ENCODE measurements around the gene PIGS. TPM values are rescaled to one million over a fixed set of nuclear protein-coding genes. Genes with fewer than 3 reads are reported as not detected.

The PIGS gene
- total RNA-seq, 1 donor from 2014 or later, result 71.5 TPM

GRCh38 chr17:28537219-28537610 lies 34.1 kb downstream of the PIGS start:
- no peaks in the 10 kb centered on the region for H4K20me1 ChIP-seq (ENCODE audit: insufficient read depth, low read length)
- DNase-seq (ENCODE audit: low read depth) (no peak), FAIRE-seq (no peak)
- no peaks in the 10 kb centered on the region for H3K36me3 ChIP-seq (ENCODE audit: insufficient read depth, low read length)
- Mint-ChIP-seq H3K27me3 (ENCODE audit: low read depth, unreplicated experiment) (peaks cover 47% of the 10 kb centered on the region), H3K4me3 (ENCODE audit: unreplicated experiment) (no peak overlapping the region), H3K9me3 (ENCODE audit: unreplicated experiment) (no peaks in the 10 kb centered on the region), H3K36me3 (ENCODE audit: low read depth, unreplicated experiment) (peaks cover 3% of the 10 kb centered on the region), H3K4me1 (ENCODE audit: low read depth, unreplicated experiment) (no peaks in the 10 kb centered on the region), H3K27ac (ENCODE audit: unreplicated experiment) (no peak overlapping the region)
- no peak overlapping the region for H3K4me2 ChIP-seq (ENCODE audit: low read length)
- H2AFZ ChIP-seq (ENCODE audit: low read depth, low read length), result no peak overlapping the region
- H3K27ac ChIP-seq (ENCODE audit: low read depth, low read length), result no peak overlapping the region
- no peaks in the 10 kb centered on the region for H3K79me2 ChIP-seq (ENCODE audit: insufficient read depth, low read length)
- H3K4me1 ChIP-seq (ENCODE audit: insufficient read depth, low read length), result peaks cover 4% of the 10 kb centered on the region
- no peak for TF ChIP-seq CTCF (IDR thresholded peaks at IDR 0.05; ENCODE audit: insufficient read depth, low read depth, low read length)
- no peak for TF ChIP-seq EZH2 (IDR thresholded peaks at IDR 0.05; ENCODE audit: insufficient read depth, low read length)
- H3K9ac ChIP-seq (ENCODE audit: low read length), result no peak overlapping the region
- peaks cover 2% of the 10 kb centered on the region for H3K27me3 ChIP-seq (ENCODE audit: insufficient read depth, low read length)
- no peaks in the 10 kb centered on the region for H3K9me3 ChIP-seq (ENCODE audit: insufficient read depth, low read depth, low read length)
- H3K4me3 ChIP-seq (ENCODE audit: insufficient read depth, low read depth, low read length), result no peak overlapping the region

- H3K36me3 Mint-ChIP-seq (ENCODE audit: low read depth, unreplicated experiment), result peaks cover 3% of the 10 kb centered on the region
- no peak overlapping the region for H3K27ac ChIP-seq (ENCODE audit: low read depth, low read length)
- no peak overlapping the region for H3K27ac Mint-ChIP-seq (ENCODE audit: unreplicated experiment)
- FAIRE-seq (no peak), DNase-seq (ENCODE audit: low read depth) (no peak)
- no peak overlapping the region for H3K9ac ChIP-seq (ENCODE audit: low read length)
- no peaks in the 10 kb centered on the region for H3K79me2 ChIP-seq (ENCODE audit: insufficient read depth, low read length)
- H3K4me3 ChIP-seq (ENCODE audit: insufficient read depth, low read depth, low read length), result no peak overlapping the region
- no peaks in the 10 kb centered on the region for H3K4me1 Mint-ChIP-seq (ENCODE audit: low read depth, unreplicated experiment)
- H3K4me2 ChIP-seq (ENCODE audit: low read length), result no peak overlapping the region
- H3K27me3 ChIP-seq (ENCODE audit: insufficient read depth, low read length), result peaks cover 2% of the 10 kb centered on the region
- H3K9me3 ChIP-seq (ENCODE audit: insufficient read depth, low read depth, low read length), result no peaks in the 10 kb centered on the region
- H3K27me3 Mint-ChIP-seq (ENCODE audit: low read depth, unreplicated experiment), result peaks cover 49% of the 10 kb centered on the region
- no peak for TF ChIP-seq CTCF (IDR thresholded peaks at IDR 0.05; ENCODE audit: insufficient read depth, low read depth, low read length)
- no peak for TF ChIP-seq EZH2 (IDR thresholded peaks at IDR 0.05; ENCODE audit: insufficient read depth, low read length)
- H2AFZ ChIP-seq (ENCODE audit: low read depth, low read length), result no peak overlapping the region
- no peaks in the 10 kb centered on the region for H4K20me1 ChIP-seq (ENCODE audit: insufficient read depth, low read length)
- no peaks in the 10 kb centered on the region for H3K36me3 ChIP-seq (ENCODE audit: insufficient read depth, low read length)
- H3K9me3 Mint-ChIP-seq (ENCODE audit: unreplicated experiment), result no peaks in the 10 kb centered on the region
- no peak overlapping the region for H3K4me3 Mint-ChIP-seq (ENCODE audit: unreplicated experiment)
- peaks cover 4% of the 10 kb centered on the region for H3K4me1 ChIP-seq (ENCODE audit: insufficient read depth, low read length)
Measured at GRCh38 chr17:28536532-28537218, 34.6 kb downstream of the PIGS start.

- Histone ChIP-seq H3K27ac (ENCODE audit: low read depth, low read length) (no peak overlapping the region), H3K4me3 (ENCODE audit: insufficient read depth, low read depth, low read length) (no peak overlapping the region), H2AFZ (ENCODE audit: low read depth, low read length) (no peak overlapping the region), H3K9me3 (ENCODE audit: insufficient read depth, low read depth, low read length) (no peaks in the 10 kb centered on the region), H3K36me3 (ENCODE audit: insufficient read depth, low read length) (no peaks in the 10 kb centered on the region), H3K4me1 (ENCODE audit: insufficient read depth, low read length) (peaks cover 4% of the 10 kb centered on the region), H3K9ac (ENCODE audit: low read length) (no peak overlapping the region), H3K27me3 (ENCODE audit: insufficient read depth, low read length) (peaks cover 6% of the 10 kb centered on the region), H3K79me2 (ENCODE audit: insufficient read depth, low read length) (no peaks in the 10 kb centered on the region), H4K20me1 (ENCODE audit: insufficient read depth, low read length) (no peaks in the 10 kb centered on the region), H3K4me2 (ENCODE audit: low read length) (no peak overlapping the region)
- TF ChIP-seq EZH2 (IDR thresholded peaks at IDR 0.05; ENCODE audit: insufficient read depth, low read length), result no peak
- no peak for TF ChIP-seq CTCF (IDR thresholded peaks at IDR 0.05; ENCODE audit: insufficient read depth, low read depth, low read length)
- no peak overlapping the region for H3K27ac Mint-ChIP-seq (ENCODE audit: unreplicated experiment)
- H3K27me3 Mint-ChIP-seq (ENCODE audit: low read depth, unreplicated experiment), result peaks cover 60% of the 10 kb centered on the region
- DNase-seq (ENCODE audit: low read depth) (no peak), FAIRE-seq (no peak)
- H3K9me3 Mint-ChIP-seq (ENCODE audit: unreplicated experiment), result no peaks in the 10 kb centered on the region
- H3K36me3 Mint-ChIP-seq (ENCODE audit: low read depth, unreplicated experiment), result peaks cover 3% of the 10 kb centered on the region
- H3K4me3 Mint-ChIP-seq (ENCODE audit: unreplicated experiment), result no peak overlapping the region
- H3K4me1 Mint-ChIP-seq (ENCODE audit: low read depth, unreplicated experiment), result no peaks in the 10 kb centered on the region
Measured at GRCh38 chr17:28534740-28535375, 36.5 kb downstream of the PIGS start.
